Epithelial cell of esophagus (primary cell): ENCODE data around the gene AP5Z1.
A peak's percentile ranks its signal among the peaks of the same experiment; 100 is the strongest.
"Not testable (repeated sequence)": the region's sequence is repeated elsewhere in the genome, so short reads cannot be mapped to it uniquely, and the experiment has no call there.

Experiments
- DNase-seq: peaks from one replicate; pipeline ENCODE4 v3.0.0; 2010; ENCODE audit warnings: low read depth
- H3K4me3 ChIP-seq: 2 replicates; pipeline ENCODE4 v1.5.1; 2011; ENCODE audit warnings: mild to moderate bottlenecking, low read length, control low read depth
- TF ChIP-seq, protein P1 (sequence below): IDR thresholded peaks from 2 replicates; pipeline ENCODE4 v1.5.1; 2011; ENCODE audit warnings: low read depth, mild to moderate bottlenecking, low read length, control low read depth, inconsistent platforms; ENCODE audit not compliant: insufficient read depth; ENCODE audit errors: missing control alignments

AP5Z1 gene

DNA sequence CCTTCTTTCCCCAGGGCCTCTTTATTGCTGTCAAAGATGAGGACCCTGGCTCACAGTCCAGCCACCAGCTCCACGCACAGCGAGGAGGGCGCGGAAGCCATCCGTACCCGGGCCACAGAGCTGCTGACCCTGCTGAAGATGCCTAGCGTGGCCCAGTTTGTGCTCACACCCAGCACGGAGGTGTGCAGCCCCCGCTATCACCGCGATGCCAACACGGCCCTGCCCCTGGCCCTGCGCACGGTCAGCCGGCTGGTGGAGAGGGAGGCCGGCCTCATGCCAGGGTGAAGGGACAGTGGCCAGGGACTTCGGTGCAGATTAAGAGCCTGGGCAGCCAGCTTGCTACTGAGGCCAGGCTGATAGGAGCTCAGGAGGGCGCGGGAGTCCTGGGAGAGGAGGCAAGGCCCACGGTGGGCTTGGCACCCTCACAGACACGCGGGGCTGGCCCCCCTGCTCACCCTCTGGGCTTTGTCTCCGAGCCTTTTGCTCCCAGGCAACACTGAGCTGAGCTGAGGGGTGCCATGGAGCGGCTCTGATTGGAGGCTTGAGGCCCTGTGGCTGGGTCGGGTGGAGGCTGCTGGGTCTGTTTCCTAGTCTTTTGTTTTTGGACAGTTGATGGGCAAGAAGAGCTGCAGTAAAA, 15.8 kb downstream of the AP5Z1 start:
- H3K4me3 ChIP-seq = no peak overlapping the region
- TF ChIP-seq, protein P1, sequence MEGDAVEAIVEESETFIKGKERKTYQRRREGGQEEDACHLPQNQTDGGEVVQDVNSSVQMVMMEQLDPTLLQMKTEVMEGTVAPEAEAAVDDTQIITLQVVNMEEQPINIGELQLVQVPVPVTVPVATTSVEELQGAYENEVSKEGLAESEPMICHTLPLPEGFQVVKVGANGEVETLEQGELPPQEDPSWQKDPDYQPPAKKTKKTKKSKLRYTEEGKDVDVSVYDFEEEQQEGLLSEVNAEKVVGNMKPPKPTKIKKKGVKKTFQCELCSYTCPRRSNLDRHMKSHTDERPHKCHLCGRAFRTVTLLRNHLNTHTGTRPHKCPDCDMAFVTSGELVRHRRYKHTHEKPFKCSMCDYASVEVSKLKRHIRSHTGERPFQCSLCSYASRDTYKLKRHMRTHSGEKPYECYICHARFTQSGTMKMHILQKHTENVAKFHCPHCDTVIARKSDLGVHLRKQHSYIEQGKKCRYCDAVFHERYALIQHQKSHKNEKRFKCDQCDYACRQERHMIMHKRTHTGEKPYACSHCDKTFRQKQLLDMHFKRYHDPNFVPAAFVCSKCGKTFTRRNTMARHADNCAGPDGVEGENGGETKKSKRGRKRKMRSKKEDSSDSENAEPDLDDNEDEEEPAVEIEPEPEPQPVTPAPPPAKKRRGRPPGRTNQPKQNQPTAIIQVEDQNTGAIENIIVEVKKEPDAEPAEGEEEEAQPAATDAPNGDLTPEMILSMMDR = no peak
- DNase-seq = no peak

DNA sequence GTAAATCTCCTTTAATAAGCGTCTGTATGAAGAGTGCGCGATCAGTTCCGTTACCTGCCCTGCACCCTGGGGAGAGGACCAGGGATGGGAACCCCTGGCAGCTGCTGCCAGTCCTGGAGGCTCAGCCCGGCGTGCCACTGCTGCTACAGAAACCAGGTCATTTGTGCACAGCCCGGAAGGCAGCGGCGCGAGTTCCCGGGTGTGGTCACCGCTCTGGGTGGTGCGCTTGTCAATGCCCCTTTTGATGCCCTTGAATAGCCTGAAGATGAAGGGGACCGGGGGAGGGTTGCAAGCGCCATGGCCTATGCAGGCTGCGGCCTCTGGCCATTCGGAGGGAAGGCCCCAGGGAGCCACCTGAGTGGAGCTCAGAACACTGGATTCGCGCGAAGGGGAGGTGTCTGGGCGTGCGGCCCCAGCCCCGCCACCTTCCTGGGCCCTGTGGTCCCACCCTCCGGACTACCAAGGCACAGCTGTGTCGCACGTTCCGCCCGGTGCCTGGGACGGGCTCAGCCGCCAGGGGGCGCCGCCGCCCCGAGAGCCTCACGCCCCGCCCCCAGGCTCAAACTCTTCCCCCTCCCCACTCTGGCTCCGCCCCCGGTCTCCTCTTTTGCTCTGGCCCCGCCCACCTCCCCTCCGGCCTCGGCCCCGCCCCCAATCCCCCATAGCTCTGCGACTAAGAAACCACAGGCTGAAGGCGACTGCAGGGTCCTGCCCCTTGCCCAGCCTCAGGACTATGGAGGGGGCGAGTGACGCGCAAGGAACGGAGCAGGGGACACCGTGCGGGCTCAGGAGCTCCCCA, 16.5 kb downstream of the AP5Z1 start:
- H3K4me3 ChIP-seq = peak overlapping the region; percentile 26
- TF ChIP-seq, protein P1 = peak; percentile 45
- peak; percentile 43 for DNase-seq

DNA sequence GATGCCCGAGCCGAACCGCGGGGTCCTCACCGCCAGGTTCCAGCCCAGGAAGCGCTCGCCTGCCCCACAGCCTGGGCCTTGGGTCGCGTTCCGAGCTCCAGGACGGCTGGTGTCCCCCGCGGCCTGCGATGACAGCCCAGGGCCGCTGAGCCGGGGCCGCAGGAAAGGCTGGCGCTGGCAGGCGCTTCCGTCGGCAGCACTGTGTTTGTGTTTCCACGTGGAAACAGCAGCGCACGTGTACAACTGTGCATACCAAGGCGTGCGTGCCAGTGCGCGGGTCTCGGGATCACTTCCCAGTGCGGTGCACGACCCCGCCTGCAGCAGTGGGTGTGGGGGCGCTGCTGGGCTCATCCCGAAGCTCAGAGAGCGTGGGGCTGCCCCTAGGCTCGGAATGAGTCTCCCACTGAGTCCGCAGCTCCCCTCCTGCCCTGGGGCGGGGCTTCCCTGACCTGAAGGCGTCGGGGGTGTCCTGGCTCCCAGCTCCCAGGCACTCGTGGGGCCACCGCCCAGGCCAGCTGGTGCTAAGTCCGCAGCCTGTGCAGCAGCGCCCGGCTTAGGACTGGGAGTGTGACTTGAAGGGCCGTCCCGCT, 17.2 kb downstream of the AP5Z1 start:
- H3K4me3 ChIP-seq = peak overlapping the region; percentile 26
- no peak for DNase-seq
- TF ChIP-seq, protein P1 = no peak

DNA sequence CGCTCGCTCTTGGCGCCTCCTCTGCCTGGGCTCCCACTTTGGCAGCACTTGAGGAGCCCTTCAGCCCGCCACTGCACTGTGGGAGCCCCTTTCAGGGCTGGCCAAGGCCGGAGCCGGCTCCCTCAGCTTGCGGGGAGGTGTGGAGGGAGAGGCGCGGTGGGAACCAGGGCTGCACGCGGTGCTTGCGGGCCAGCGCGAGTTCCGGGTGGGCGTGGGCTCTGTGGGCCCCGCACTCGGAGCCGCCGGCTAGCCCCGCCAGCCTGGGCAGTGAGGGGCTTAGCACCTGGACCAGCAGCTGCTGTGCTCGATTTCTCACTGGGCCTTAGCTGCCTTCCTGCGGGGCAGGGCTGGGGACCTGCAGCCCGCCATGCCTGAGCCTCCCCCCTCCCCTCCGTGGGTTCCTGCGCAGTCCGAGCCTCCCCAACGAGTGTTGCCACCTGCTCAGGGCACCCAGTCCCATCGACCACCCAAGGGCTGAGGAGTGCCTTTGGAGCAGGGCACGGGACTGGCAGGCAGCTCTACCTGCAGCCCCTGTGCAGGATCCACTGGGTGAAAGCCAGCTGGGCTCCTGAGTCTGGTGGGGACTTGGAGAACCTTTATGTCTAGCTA, 18.1 kb downstream of the AP5Z1 start:
- not testable (repeated sequence) for H3K4me3 ChIP-seq, DNase-seq

DNA sequence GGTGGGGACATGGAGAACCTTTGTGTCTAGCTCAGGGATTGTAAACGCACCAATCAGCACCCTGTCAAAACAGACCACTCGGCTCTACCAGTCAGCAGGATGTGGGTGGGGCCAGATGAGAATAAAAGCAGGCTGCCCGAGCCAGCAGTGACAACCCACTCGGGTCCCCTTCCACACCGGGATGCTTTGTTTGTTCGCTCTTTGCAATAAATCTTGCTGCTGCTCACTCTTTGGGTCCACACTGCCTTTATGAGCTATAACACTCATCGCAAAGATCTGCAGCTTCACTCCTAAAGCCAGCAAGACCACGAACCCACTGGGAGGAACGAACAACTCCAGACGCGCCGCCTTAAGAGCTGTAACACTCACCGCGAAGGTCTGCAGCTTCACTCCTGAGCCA, 18.7 kb downstream of the AP5Z1 start:
- DNase-seq, H3K4me3 ChIP-seq: not testable (repeated sequence)

DNA sequence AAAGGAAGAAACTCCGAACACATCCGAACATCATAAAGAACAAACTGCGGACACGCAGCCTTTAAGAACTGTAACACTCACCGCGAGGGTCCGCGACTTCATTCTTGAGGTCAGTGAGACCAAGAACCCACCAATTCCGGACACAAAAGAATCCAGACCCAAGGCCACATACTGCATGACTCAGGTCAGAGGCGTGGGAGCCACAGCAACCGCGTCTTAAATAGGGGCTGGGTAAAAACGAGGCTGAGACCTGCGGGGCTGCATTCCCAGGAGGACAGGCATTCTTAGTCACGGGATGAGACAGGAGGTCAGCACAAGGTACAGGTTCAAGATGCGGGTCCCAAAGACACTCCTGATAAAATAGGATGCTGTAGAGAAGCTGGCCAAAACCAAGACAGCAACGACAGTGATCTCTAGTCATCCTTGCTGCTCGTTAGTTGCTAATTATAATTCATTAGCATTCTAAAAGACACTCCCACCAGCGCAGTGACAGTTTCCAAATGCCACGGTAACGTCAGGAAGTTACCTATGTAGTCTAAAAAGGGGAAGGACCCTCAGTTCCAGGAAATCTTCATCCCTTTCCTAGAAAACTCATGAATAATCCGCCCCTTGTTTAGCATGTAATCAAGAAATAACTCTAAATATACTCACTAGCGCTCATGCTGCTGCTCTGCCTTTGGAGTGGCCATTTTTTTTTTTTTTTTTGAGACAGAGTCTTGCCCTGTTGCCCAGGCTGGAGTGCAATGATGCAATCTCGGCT, 19.3 kb downstream of the AP5Z1 start:
- TF ChIP-seq, protein P1 = no peak
- peak; percentile 39 for DNase-seq

DNA sequence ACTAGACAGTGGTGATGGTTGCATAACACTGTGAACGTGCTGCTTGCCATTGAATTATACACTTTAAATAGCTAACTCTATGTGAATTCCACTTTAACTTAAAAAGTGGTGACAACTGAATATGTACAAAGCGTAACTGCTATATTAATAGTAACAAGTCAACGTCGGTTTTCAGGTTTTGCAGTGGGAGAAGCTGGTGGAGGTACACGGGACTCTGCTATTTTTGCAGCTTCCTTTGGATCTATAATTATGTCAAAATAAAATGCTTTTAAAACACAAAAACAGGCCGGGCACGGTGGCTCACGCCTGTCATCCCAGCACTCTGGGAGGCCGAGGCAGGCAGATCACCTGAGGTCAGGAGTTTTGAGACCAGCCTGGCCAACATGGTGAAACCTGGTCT, 21.0 kb downstream of the AP5Z1 start:
- DNase-seq = no peak
- TF ChIP-seq, protein P1 = no peak
- no peak overlapping the region for H3K4me3 ChIP-seq

More for the DNA sequence above, 19.3 kb downstream of the AP5Z1 start:
- no peak overlapping the region for H3K4me3 ChIP-seq
